ENCODE measurements around the gene CNNM2. TPM values are rescaled to one million over a fixed set of nuclear protein-coding genes. Genes with fewer than 3 reads are reported as not detected.
A peak's percentile ranks its signal among the peaks of the same experiment; 100 is the strongest.

The CNNM2 gene
- total RNA-seq: 10 to 100 TPM; 13.4 to 18.9 TPM

- TF ChIP-seq POLR2A (IDR thresholded peaks at IDR 0.05) (no peak), CTCF (IDR thresholded peaks at IDR 0.05) (peak in 1 of 4 experiments; percentile 51), POLR2AphosphoS5 (IDR thresholded peaks at IDR 0.05) (peak; percentile 91)
- peak; percentile 100 for DNase-seq (ENCODE audit: low spot score)
- H3K36me3 ChIP-seq: no peaks in the 10 kb centered on the region
- H3K9me3 ChIP-seq: no peaks in the 10 kb centered on the region
- H3K27ac ChIP-seq: peak within 1 kb of the TSS; percentile 95 to 96
- under 1% methylated on average over 71 of the region's 80 CpGs for WGBS
- H3K4me3 ChIP-seq: peak within 1 kb of the TSS; percentile 69 to 96
- peaks cover 8% of the 10 kb centered on the region for H3K4me1 ChIP-seq (replicated peaks)
- H3K27me3 ChIP-seq (replicated peaks; ENCODE audit: insufficient read depth): no peaks in the 10 kb centered on the region
- intact Hi-C loops (cut with DNase I): loop anchor here (2.0 kb wide), 3 partner anchors 151 to 327 kb away; partner anchors contain the start of genes NT5C2 and RPEL1
These were observed at the start of gene CNNM2 for GRCh38 chr10:102917962-102918816. Gene CNNM2 (plus strand): TSS chr10:102918294. CDS start chr10:102918481, 187 bp downstream.

- H3K4me3 ChIP-seq: peak overlapping the region; percentile 43 to 47
- intact Hi-C loops (cut with DNase I): no loop called here
These were observed 49.2 kb upstream of the CNNM2 start for GRCh38 chr10:102868911-102869257.

GRCh38 chr10:102869258-102870198 is 48.6 kb upstream of the CNNM2 start, which contains the start of gene AS3MT:
Gene AS3MT (plus strand): TSS chr10:102869470. CDS start chr10:102869593, 123 bp downstream.
- no peaks in the 10 kb centered on the region for H3K4me1 ChIP-seq (replicated peaks)
- no peaks in the 10 kb centered on the region for H3K27me3 ChIP-seq (replicated peaks; ENCODE audit: insufficient read depth)
- peak; percentile 24 for DNase-seq (ENCODE audit: low spot score)
- no peaks in the 10 kb centered on the region for H3K36me3 ChIP-seq
- H3K4me3 ChIP-seq: peak within 1 kb of the TSS; percentile 43 to 47
- H3K27ac ChIP-seq: peak within 1 kb of the TSS; percentile 34 to 59
- no peaks in the 10 kb centered on the region for H3K9me3 ChIP-seq
- intact Hi-C loops (cut with DNase I): no loop called here
- 3% methylated on average over 42 of the region's 63 CpGs for WGBS
- TF ChIP-seq POLR2AphosphoS5 (IDR thresholded peaks at IDR 0.05) (no peak), POLR2A (IDR thresholded peaks at IDR 0.05) (peak; percentile 16), CTCF (IDR thresholded peaks at IDR 0.05) (no peak)

More at GRCh38 chr10:102868911-102869257, 49.2 kb upstream of the CNNM2 start:
- Histone ChIP-seq H3K27ac (peak overlapping the region; percentile 34 to 59), H3K9me3 (no peaks in the 10 kb centered on the region), H3K27me3 (replicated peaks; ENCODE audit: insufficient read depth) (no peaks in the 10 kb centered on the region), H3K4me1 (replicated peaks) (no peaks in the 10 kb centered on the region), H3K36me3 (no peaks in the 10 kb centered on the region)
- no peak for DNase-seq (ENCODE audit: low spot score)
- no peak for TF ChIP-seq POLR2A (IDR thresholded peaks at IDR 0.05)
- TF ChIP-seq CTCF (IDR thresholded peaks at IDR 0.05): no peak
- TF ChIP-seq POLR2AphosphoS5 (IDR thresholded peaks at IDR 0.05): no peak
- WGBS: 7% methylated on average over 5 of the region's 5 CpGs

- H3K4me1 ChIP-seq (replicated peaks): no peaks in the 10 kb centered on the region
- intact Hi-C loops (cut with DNase I): no loop called here
- H3K27me3 ChIP-seq (replicated peaks; ENCODE audit: insufficient read depth): no peaks in the 10 kb centered on the region
- TF ChIP-seq POLR2AphosphoS5 (IDR thresholded peaks at IDR 0.05) (no peak), CTCF (IDR thresholded peaks at IDR 0.05) (no peak), POLR2A (IDR thresholded peaks at IDR 0.05) (no peak)
- 84% methylated on average over 10 of the region's 10 CpGs for WGBS
- DNase-seq (ENCODE audit: low spot score): no peak
- peak overlapping the region in 1 of 2 donors; percentile 43 for H3K4me3 ChIP-seq
- H3K27ac ChIP-seq: no peak overlapping the region
- no peaks in the 10 kb centered on the region for H3K36me3 ChIP-seq
- H3K9me3 ChIP-seq: no peaks in the 10 kb centered on the region
These were observed 47.9 kb upstream of the CNNM2 start for GRCh38 chr10:102870221-102870620.

Measured in prostate gland (tissue), 2 donors.